ENCODE data around the gene PIP4K2A.
"Not testable (repeated sequence)": the region's sequence is repeated elsewhere in the genome, so short reads cannot be mapped to it uniquely, and the experiment has no call there.

DNA sequence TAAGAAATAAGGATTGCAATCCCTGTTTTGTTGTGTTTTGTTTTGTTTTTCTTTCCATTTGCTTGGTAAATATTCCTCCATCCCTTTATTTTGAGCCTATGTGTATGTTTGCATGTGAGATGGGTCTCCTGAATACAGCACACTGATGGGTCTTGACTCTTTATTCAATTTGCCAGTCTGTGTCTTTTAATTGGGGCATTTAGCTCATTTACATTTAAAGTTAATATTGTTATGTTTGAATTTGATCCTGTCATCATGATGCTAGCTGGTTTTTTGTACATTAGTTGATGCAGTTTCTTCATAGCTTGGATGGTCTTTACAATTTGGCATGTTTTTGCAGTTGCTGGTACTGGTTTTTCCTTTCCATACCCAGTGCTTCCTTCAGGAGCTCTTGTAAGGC, 190.0 kb downstream of the PIP4K2A start:
- TF ChIP-seq, protein P1, sequence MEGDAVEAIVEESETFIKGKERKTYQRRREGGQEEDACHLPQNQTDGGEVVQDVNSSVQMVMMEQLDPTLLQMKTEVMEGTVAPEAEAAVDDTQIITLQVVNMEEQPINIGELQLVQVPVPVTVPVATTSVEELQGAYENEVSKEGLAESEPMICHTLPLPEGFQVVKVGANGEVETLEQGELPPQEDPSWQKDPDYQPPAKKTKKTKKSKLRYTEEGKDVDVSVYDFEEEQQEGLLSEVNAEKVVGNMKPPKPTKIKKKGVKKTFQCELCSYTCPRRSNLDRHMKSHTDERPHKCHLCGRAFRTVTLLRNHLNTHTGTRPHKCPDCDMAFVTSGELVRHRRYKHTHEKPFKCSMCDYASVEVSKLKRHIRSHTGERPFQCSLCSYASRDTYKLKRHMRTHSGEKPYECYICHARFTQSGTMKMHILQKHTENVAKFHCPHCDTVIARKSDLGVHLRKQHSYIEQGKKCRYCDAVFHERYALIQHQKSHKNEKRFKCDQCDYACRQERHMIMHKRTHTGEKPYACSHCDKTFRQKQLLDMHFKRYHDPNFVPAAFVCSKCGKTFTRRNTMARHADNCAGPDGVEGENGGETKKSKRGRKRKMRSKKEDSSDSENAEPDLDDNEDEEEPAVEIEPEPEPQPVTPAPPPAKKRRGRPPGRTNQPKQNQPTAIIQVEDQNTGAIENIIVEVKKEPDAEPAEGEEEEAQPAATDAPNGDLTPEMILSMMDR (IDR thresholded peaks at IDR 0.05): not testable (repeated sequence)
- TF ChIP-seq POLR2A, POLR2AphosphoS5 (IDR thresholded peaks at IDR 0.05): not testable (repeated sequence)

All from breast epithelium (tissue), 3 donors.